ENCODE measurements around the gene COPZ1. TPM values are rescaled to one million over a fixed set of nuclear protein-coding genes. Genes with fewer than 3 reads are reported as not detected.

Gene COPZ1
- total and polyA plus RNA-seq, 4 donors = 98.8 to 163 (median 136) TPM

DNA sequence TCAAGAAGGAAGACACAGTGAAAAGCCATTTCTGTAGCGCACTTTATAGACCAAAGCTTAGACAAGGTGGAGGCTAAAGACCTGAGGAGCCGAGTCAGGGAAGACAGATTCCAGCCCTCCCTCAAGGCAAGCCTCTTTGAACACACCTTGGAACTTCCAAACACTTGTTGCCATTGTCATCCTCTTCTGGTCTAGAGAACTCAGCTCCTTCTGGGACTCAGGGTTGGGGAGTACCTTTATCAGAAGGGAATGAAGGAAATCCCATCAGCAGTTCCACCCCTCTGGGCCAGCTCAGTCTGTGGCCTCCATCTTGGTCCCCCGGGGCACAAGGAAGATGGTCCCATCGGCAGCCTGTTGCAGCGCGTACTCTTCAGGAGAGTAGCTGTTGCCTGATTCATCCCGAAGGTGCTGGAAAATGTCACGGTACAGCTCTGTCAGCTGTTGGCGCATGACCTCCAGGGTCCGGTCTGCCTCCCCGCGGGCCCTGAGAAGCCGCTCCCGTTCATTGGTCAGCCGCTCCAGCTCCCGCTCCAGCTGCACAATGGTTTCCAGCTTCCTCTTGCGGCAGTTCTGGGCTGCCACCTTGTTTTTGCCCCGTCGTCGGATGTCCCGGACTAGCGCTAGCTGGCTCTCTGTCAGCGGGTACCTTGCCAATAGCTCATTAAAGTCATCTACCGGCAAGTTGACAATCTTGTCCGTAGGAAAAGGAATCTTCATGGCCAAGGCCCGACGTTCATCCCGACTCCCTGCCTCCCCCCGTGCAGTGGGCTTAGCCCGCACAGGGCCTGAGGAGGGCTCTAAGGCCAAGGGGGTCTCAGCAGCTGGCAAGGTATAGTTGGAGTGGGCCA, 32.6 kb upstream of the COPZ1 start:
- H3K36me3 ChIP-seq (ENCODE audit: control insufficient read depth in 4 of 4, insufficient read depth in 4 of 4, low read length in 4 of 4) = peaks cover under 1 to 9% (median 4%) of the 10 kb centered on the region in 4 donors
- ATAC-seq (ENCODE audit: insufficient read depth, low FRiP score) = no peak

GRCh38 chr12:54292931-54293241, 32.0 kb upstream of the COPZ1 start:
- Histone ChIP-seq H3K27ac (ENCODE audit: low read depth in 1 of 2, low read length in 1 of 2) (no peak overlapping the region), H3K27me3 (ENCODE audit: control insufficient read depth in 3 of 3, insufficient read depth in 3 of 3, low read length in 2 of 3) (no peaks in the 10 kb centered on the region), H3K9ac (ENCODE audit: insufficient read depth in 1 of 2, low read length in 2 of 2) (no peak overlapping the region), H3K9me3 (ENCODE audit: control insufficient read depth in 4 of 4, insufficient read depth in 3 of 4, low read length in 3 of 4) (no peaks in the 10 kb centered on the region), H3K4me1 (ENCODE audit: control insufficient read depth in 5 of 5, insufficient read depth in 5 of 5, low read length in 5 of 5) (peaks cover 0 to 2% (median 0%) of the 10 kb centered on the region in 5 donors), H3K4me3 (no peak overlapping the region), H3K36me3 (ENCODE audit: control insufficient read depth in 4 of 4, insufficient read depth in 4 of 4, low read length in 4 of 4) (peaks cover 0 to 5% (median 0%) of the 10 kb centered on the region in 4 donors)
- TF ChIP-seq CTCF (IDR thresholded peaks at IDR 0.05; ENCODE audit: control extremely low read depth, extremely low read depth) = no peak
- 97 to 98% methylated on average over 7 of the region's 7 CpGs for WGBS, 2 donors
- ATAC-seq (ENCODE audit: insufficient read depth, low FRiP score) (no peak), DNase-seq (no peak)

More for the DNA sequence above, 32.6 kb upstream of the COPZ1 start:
- Histone ChIP-seq H3K27ac (ENCODE audit: low read depth in 1 of 2, low read length in 1 of 2) (no peak overlapping the region), H3K27me3 (ENCODE audit: control insufficient read depth in 3 of 3, insufficient read depth in 3 of 3, low read length in 2 of 3) (no peaks in the 10 kb centered on the region), H3K9me3 (ENCODE audit: control insufficient read depth in 4 of 4, insufficient read depth in 3 of 4, low read length in 3 of 4) (no peaks in the 10 kb centered on the region), H3K4me3 (no peak overlapping the region), H3K9ac (ENCODE audit: insufficient read depth in 1 of 2, low read length in 2 of 2) (no peak overlapping the region), H3K4me1 (ENCODE audit: control insufficient read depth in 5 of 5, insufficient read depth in 5 of 5, low read length in 5 of 5) (peaks cover 0 to 4% (median 0%) of the 10 kb centered on the region in 5 donors)
- WGBS, 2 donors = 86 to 92% methylated on average over 30 of the region's 30 CpGs
- DNase-seq = no peak
- TF ChIP-seq CTCF (IDR thresholded peaks at IDR 0.05; ENCODE audit: control extremely low read depth, extremely low read depth) = no peak

DNA sequence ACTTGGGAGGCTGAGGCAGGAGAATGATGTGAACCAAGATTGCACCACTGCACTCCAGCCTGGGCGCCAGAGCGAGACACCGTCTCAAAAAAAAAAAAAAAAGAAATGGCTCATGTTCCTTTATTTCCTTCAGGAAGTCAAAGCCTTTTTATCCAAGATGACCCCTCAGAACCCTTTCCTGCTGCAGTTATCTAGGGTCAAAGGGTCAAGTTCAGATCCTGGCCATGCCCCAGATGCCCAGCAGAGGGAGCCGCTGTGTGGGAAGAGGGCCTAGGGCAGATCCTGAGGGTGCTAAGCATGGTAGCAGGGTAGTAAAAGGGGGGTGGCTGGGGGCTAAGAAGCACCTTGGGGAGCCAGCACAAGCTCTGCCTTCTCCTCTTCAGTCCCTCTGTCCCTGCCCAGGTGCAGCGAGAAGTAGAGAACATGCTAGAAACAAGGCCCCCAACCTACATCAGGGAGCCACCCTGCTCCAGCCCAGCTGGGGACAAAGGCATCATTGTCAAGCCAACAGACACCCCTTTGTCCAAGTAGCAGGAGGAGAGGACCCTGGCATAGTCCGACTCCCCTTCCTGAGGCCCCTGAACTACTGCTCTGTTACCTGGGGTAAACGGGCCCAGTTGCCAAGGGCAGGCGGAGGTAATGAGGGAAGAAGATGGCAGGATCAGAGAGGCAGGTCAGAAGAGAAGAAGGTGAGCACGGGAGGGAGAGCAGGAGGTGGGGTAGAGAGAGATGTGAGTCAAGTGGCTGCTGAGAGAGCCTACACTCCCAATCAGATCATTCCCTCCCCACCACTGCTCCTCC, 30.6 kb upstream of the COPZ1 start:
- peak in 1 of 3 donors; percentile 53 for DNase-seq
- H3K27me3 ChIP-seq (ENCODE audit: control insufficient read depth in 3 of 3, insufficient read depth in 3 of 3, low read length in 2 of 3) = peaks cover 0 to 4% (median 4%) of the 10 kb centered on the region in 3 donors
- no peak overlapping the region for H3K27ac ChIP-seq (ENCODE audit: low read depth in 1 of 2, low read length in 1 of 2)
- 43 to 49% methylated on average over 9 of the region's 9 CpGs for WGBS, 2 donors
- H3K4me3 ChIP-seq = no peak overlapping the region
- ATAC-seq (ENCODE audit: insufficient read depth, low FRiP score) = peak; percentile 81
- H3K9me3 ChIP-seq (ENCODE audit: control insufficient read depth in 4 of 4, insufficient read depth in 3 of 4, low read length in 3 of 4) = no peaks in the 10 kb centered on the region
- peaks cover 0 to 3% (median 0%) of the 10 kb centered on the region in 4 donors for H3K36me3 ChIP-seq (ENCODE audit: control insufficient read depth in 4 of 4, insufficient read depth in 4 of 4, low read length in 4 of 4)
- H3K4me1 ChIP-seq (ENCODE audit: control insufficient read depth in 5 of 5, insufficient read depth in 5 of 5, low read length in 5 of 5) = peaks cover 0 to 2% (median 0%) of the 10 kb centered on the region in 5 donors
- peak; percentile 68 for TF ChIP-seq CTCF (IDR thresholded peaks at IDR 0.05; ENCODE audit: control extremely low read depth, extremely low read depth)
- H3K9ac ChIP-seq (ENCODE audit: insufficient read depth in 1 of 2, low read length in 2 of 2) = no peak overlapping the region
